PC-3 (cell line): ENCODE measurements around the gene NRCAM. TPM values are rescaled to one million over a fixed set of nuclear protein-coding genes. Genes with fewer than 3 reads are reported as not detected.
A peak's percentile ranks its signal among the peaks of the same experiment; 100 is the strongest.

ENCODE experiments used
- ATAC-seq: fragments of 200-7000 bp; cut with Tn5 transposase; 2 replicates; pipeline ENCODE4 v1.9.1; 2020; ENCODE audit warnings: mild to moderate bottlenecking, moderate library complexity
- BruUV-seq: library from RNA; stranded (reverse); fragments of 400-500 nt; replicated peaks from 2 replicates; lab custom pipeline; 2021; lab: Mats Ljungman, UMichigan
- CTCF ChIA-PET: fragments of 300-600 bp; sonication (Branson Sonifier 250); formaldehyde crosslinking; loops from one replicate; lab custom pipeline; 2022; ENCODE audit warnings: antibody characterized with exemption; lab: Charles Lee
- POLR2A ChIA-PET: fragments of 300-600 bp; sonication (Branson Sonifier 250); formaldehyde crosslinking; loops from one replicate; lab custom pipeline; 2022; ENCODE audit warnings: antibody characterized with exemption; ENCODE audit not compliant: unreplicated experiment; lab: Charles Lee
- DNase-seq: peaks from one replicate; pipeline ENCODE4 v3.0.0-alpha.2; 2015
- H2AFZ ChIP-seq: fragments of 300-600 bp; sonication (generic); 2 replicates; pipeline ENCODE4 v1.6.0; 2016; ENCODE audit warnings: antibody characterized with exemption, low read length
- H3F3A ChIP-seq: fragments of 300-600 bp; sonication (generic); one replicate; pipeline ENCODE4 v1.6.0; 2017; ENCODE audit warnings: antibody characterized with exemption, low read length, control low read depth, mild to moderate bottlenecking; ENCODE audit not compliant: unreplicated experiment
- H3K27ac ChIP-seq: fragments of 300-600 bp; sonication (generic); 2 replicates; pipeline ENCODE4 v1.5.1; 2016; ENCODE audit warnings: mild to moderate bottlenecking, low read length
- H3K27me3 ChIP-seq: fragments of 300-600 bp; sonication (generic); 2 replicates; pipeline ENCODE4 v1.6.1; 2016; ENCODE audit warnings: low read length, mixed read lengths
- H3K36me3 ChIP-seq: fragments of 300-600 bp; sonication (generic); 2 replicates; pipeline ENCODE4 v1.6.1; 2016; ENCODE audit warnings: low read depth, mixed run types, low read length, mixed read lengths
- H3K4me1 ChIP-seq: fragments of 300-600 bp; sonication (generic); 2 replicates; pipeline ENCODE4 v1.5.1; 2016; ENCODE audit warnings: low read length; ENCODE audit not compliant: insufficient read depth
- H3K4me2 ChIP-seq: fragments of 300-600 bp; sonication (generic); 2 replicates; pipeline ENCODE4 v1.6.0; 2016; ENCODE audit warnings: low read length
- H3K4me3 ChIP-seq: fragments of 300-600 bp; sonication (generic); 2 replicates; pipeline ENCODE4 v1.5.1; 2016; ENCODE audit warnings: mild to moderate bottlenecking, low read length, mixed read lengths
- H3K79me2 ChIP-seq: fragments of 300-600 bp; sonication (generic); 2 replicates; pipeline ENCODE4 v1.6.1; 2017; ENCODE audit warnings: low read length, mixed read lengths
- H3K9ac ChIP-seq: fragments of 300-600 bp; sonication (generic); 2 replicates; pipeline ENCODE4 v1.6.0; 2016; ENCODE audit warnings: mild to moderate bottlenecking, low read length
- H3K9me2 ChIP-seq: fragments of 300-600 bp; sonication (generic); replicated peaks from 2 replicates; pipeline ENCODE4 v1.6.1; 2016; ENCODE audit warnings: mixed run types, low read length, mixed read lengths
- H3K9me3 ChIP-seq: fragments of 300-600 bp; sonication (generic); 2 replicates; pipeline ENCODE4 v1.6.1; 2016; ENCODE audit warnings: low read length, mixed read lengths
- H4K20me1 ChIP-seq: fragments of 300-600 bp; sonication (generic); 2 replicates; pipeline ENCODE4 v1.6.1; 2016; ENCODE audit warnings: low read length, mixed read lengths
- CTCF ChIP-seq: fragments of 300-600 bp; sonication (generic); conservative IDR thresholded peaks from 2 replicates; pipeline ENCODE4 v1.5.1; 2017; ENCODE audit warnings: antibody characterized with exemption, low read depth, mild to moderate bottlenecking, low read length
- EZH2 ChIP-seq: fragments of 300-600 bp; sonication (generic); IDR thresholded peaks from one replicate; pipeline ENCODE4 v1.6.1; 2017; ENCODE audit warnings: antibody characterized with exemption, mild to moderate bottlenecking, low read length; ENCODE audit not compliant: unreplicated experiment
- EZH2phosphoT487 ChIP-seq: fragments of 300-600 bp; sonication (generic); IDR thresholded peaks from 2 replicates; pipeline ENCODE4 v1.6.1; 2018; ENCODE audit warnings: mild to moderate bottlenecking, antibody characterized with exemption, low read length, borderline replicate concordance
- intact Hi-C: fragments of 100-400 bp; cut with micrococcal nuclease; formaldehyde crosslinking; loops from 2 replicates; pipeline ENCODE4 v1.9.0; 2023
- total RNA-seq: library from RNA; depleted of rRNA; stranded (reverse); fragments of >200 nt; gene quantifications from 2 replicates; pipeline ENCODE4 v1.2.3, GENCODE V29; 2014

Gene NRCAM
- total RNA-seq, 1 experiment from 2014 or later, result not detected

- no peak overlapping the region for H3K4me2 ChIP-seq
- POLR2A ChIA-PET, result no interaction called here
These were observed 233.9 kb downstream of the NRCAM start for GRCh38 chr7:108222236-108222892.

GRCh38 chr7:108211382-108212201, 244.6 kb downstream of the NRCAM start:
- ChIA-PET POLR2A (interaction anchor here (0.7 kb wide), 1 partner anchor 72 kb away, joined by 3 read pairs; no protein-coding TSS in a partner anchor), CTCF (no interaction called here)
- Histone ChIP-seq H3K36me3 (no peaks in the 10 kb centered on the region), H3K79me2 (no peaks in the 10 kb centered on the region), H3K4me1 (peaks cover 20% of the 10 kb centered on the region), H3K9me2 (no peaks in the 10 kb centered on the region), H3F3A (no peaks in the 10 kb centered on the region), H3K4me2 (peak overlapping the region; percentile 42), H2AFZ (peak overlapping the region; percentile 51), H3K4me3 (no peak overlapping the region), H3K9me3 (no peaks in the 10 kb centered on the region), H4K20me1 (no peaks in the 10 kb centered on the region), H3K9ac (peak overlapping the region; percentile 69), H3K27ac (peak overlapping the region; percentile 90), H3K27me3 (no peaks in the 10 kb centered on the region)
- DNase-seq (peak; percentile 85), ATAC-seq (peak; percentile 98)
- TF ChIP-seq EZH2, result no peak
- BruUV-seq, result no TSS peak
- intact Hi-C loops, result no loop called here

More at GRCh38 chr7:108222236-108222892, 233.9 kb downstream of the NRCAM start:
- no peak overlapping the region for H2AFZ ChIP-seq
- no peaks in the 10 kb centered on the region for H3K79me2 ChIP-seq
- no peaks in the 10 kb centered on the region for H4K20me1 ChIP-seq
- DNase-seq (no peak), ATAC-seq (no peak)
- BruUV-seq, result no TSS peak
- TF ChIP-seq EZH2phosphoT487 (no peak), CTCF (no peak), EZH2 (no peak)
- no peaks in the 10 kb centered on the region for H3K9me3 ChIP-seq
- intact Hi-C loops, result no loop called here
- no peaks in the 10 kb centered on the region for H3K27me3 ChIP-seq
- no peaks in the 10 kb centered on the region for H3F3A ChIP-seq
- no peak overlapping the region for H3K9ac ChIP-seq
- no peaks in the 10 kb centered on the region for H3K36me3 ChIP-seq
- no peaks in the 10 kb centered on the region for H3K4me1 ChIP-seq
- CTCF ChIA-PET, result interaction anchor here (0.6 kb wide), 1 partner anchor 958 kb away, joined by 3 read pairs; no protein-coding TSS in a partner anchor
- H3K4me3 ChIP-seq, result no peak overlapping the region
- H3K27ac ChIP-seq, result no peak overlapping the region
- H3K9me2 ChIP-seq, result no peaks in the 10 kb centered on the region

- DNase-seq (no peak), ATAC-seq (no peak)
- Histone ChIP-seq H3K4me3 (no peak overlapping the region), H3K36me3 (no peaks in the 10 kb centered on the region), H3K79me2 (no peaks in the 10 kb centered on the region), H3K9ac (peak overlapping the region; percentile 69), H3F3A (no peaks in the 10 kb centered on the region), H3K9me2 (no peaks in the 10 kb centered on the region), H3K27ac (peak overlapping the region; percentile 90), H3K9me3 (no peaks in the 10 kb centered on the region), H4K20me1 (no peaks in the 10 kb centered on the region), H3K4me2 (peak overlapping the region; percentile 42), H2AFZ (peak overlapping the region; percentile 51; the same call in 1 of the 2 replicates), H3K4me1 (peaks cover 20% of the 10 kb centered on the region), H3K27me3 (no peaks in the 10 kb centered on the region)
- ChIA-PET CTCF (no interaction called here), POLR2A (no interaction called here)
- no TSS peak for BruUV-seq
- intact Hi-C loops, result no loop called here
- TF ChIP-seq EZH2phosphoT487 (no peak), EZH2 (no peak), CTCF (no peak)
These were observed 245.4 kb downstream of the NRCAM start for GRCh38 chr7:108210796-108211195.
